Neural progenitor cell (in vitro differentiated cells): Measurements from ENCODE around the gene KIF11. TPM values are rescaled to one million over a fixed set of nuclear protein-coding genes. Genes with fewer than 3 reads are reported as not detected.
"Not testable (repeated sequence)": the region's sequence is repeated elsewhere in the genome, so short reads cannot be mapped to it uniquely, and the experiment has no call there.

Source experiments
- DNase-seq: peaks from one replicate; pipeline ENCODE4 v3.0.0-alpha.2; 2016; ENCODE audit warnings: low spot score
- H2AFZ ChIP-seq: fragments of 200-600 bp; sonication (generic); replicated peaks from 2 replicates; pipeline ENCODE4 v1.6.1; 2016; ENCODE audit warnings: antibody characterized with exemption
- H3F3A ChIP-seq: fragments of 200-600 bp; sonication (generic); 2 replicates; pipeline ENCODE4 v1.6.1; 2016; ENCODE audit warnings: antibody characterized with exemption, low read depth
- H3K27ac ChIP-seq: fragments of 200-600 bp; sonication (generic); 2 replicates; pipeline ENCODE4 v1.5.1; 2016; ENCODE audit warnings: mild to moderate bottlenecking
- H3K27me3 ChIP-seq: fragments of 200-600 bp; sonication (generic); 2 replicates; pipeline ENCODE4 v1.6.1; 2016; ENCODE audit warnings: mild to moderate bottlenecking, moderate library complexity
- H3K36me3 ChIP-seq: fragments of 200-600 bp; sonication (generic); 2 replicates; pipeline ENCODE4 v1.5.1; 2016
- H3K4me1 ChIP-seq: fragments of 200-600 bp; sonication (generic); 2 replicates; pipeline ENCODE4 v1.6.1; 2016; ENCODE audit warnings: mixed run types
- H3K4me2 ChIP-seq: fragments of 200-600 bp; sonication (generic); 2 replicates; pipeline ENCODE4 v1.6.1; 2016
- H3K4me3 ChIP-seq: fragments of 200-600 bp; sonication (generic); 2 replicates; pipeline ENCODE4 v1.5.1; 2016
- H3K79me2 ChIP-seq: fragments of 200-600 bp; sonication (generic); 2 replicates; pipeline ENCODE4 v1.6.1; 2016; ENCODE audit warnings: low read depth
- H3K9ac ChIP-seq: fragments of 200-600 bp; sonication (generic); 2 replicates; pipeline ENCODE4 v1.6.1; 2016
- H3K9me3 ChIP-seq: fragments of 200-600 bp; sonication (generic); 2 replicates; pipeline ENCODE4 v1.5.1; 2016; ENCODE audit warnings: low read depth
- H4K20me1 ChIP-seq: fragments of 200-600 bp; sonication (generic); 2 replicates; pipeline ENCODE4 v1.6.1; 2016; ENCODE audit warnings: low read depth
- H3K27ac Mint-ChIP-seq: 3 replicates; pipeline ENCODE4 v1.8.0; 2021; ENCODE audit warnings: mixed read lengths
- H3K27me3 Mint-ChIP-seq: 2 replicates; pipeline ENCODE4 v1.8.0; 2022; ENCODE audit warnings: low read depth, mild to moderate bottlenecking, inconsistent platforms, moderate library complexity, mixed read lengths; ENCODE audit not compliant: insufficient read depth
- H3K36me3 Mint-ChIP-seq: 3 replicates; pipeline ENCODE4 v1.8.0; 2021; ENCODE audit warnings: mixed read lengths
- H3K4me1 Mint-ChIP-seq: 3 replicates; pipeline ENCODE4 v1.8.0; 2021; ENCODE audit warnings: mixed read lengths
- H3K4me3 Mint-ChIP-seq: 3 replicates; pipeline ENCODE4 v1.8.0; 2021; ENCODE audit warnings: mild to moderate bottlenecking, moderate library complexity, mixed read lengths
- H3K9me3 Mint-ChIP-seq: 3 replicates; pipeline ENCODE4 v1.8.0; 2020; ENCODE audit warnings: mixed read lengths
- CTCF ChIP-seq: fragments of 200-600 bp; sonication (generic); IDR thresholded peaks from 2 replicates; pipeline ENCODE4 v1.5.1; 2017; ENCODE audit warnings: antibody characterized with exemption, mild to moderate bottlenecking
- EZH2 ChIP-seq: fragments of 200-600 bp; sonication (generic); IDR thresholded peaks from 2 replicates; pipeline ENCODE4 v1.6.1; 2017; ENCODE audit warnings: antibody characterized with exemption, mild to moderate bottlenecking, moderate library complexity
- EZH2phosphoT487 ChIP-seq: fragments of 200-600 bp; sonication (generic); IDR thresholded peaks from 2 replicates; pipeline ENCODE4 v1.6.1; 2017; ENCODE audit warnings: antibody characterized with exemption
- total RNA-seq: library from RNA; depleted of rRNA; stranded (reverse); fragments of >200 nt; gene quantifications from 2 replicates; pipeline ENCODE4 v1.2.3, GENCODE V29; 2015; ENCODE audit warnings: low replicate concordance

KIF11 gene
- total RNA-seq, 1 donor from 2014 or later, result 128 TPM

GRCh38 chr10:92567952-92568600 lies 24.9 kb upstream of the KIF11 start:
- TF ChIP-seq EZH2 (no peak), EZH2phosphoT487 (no peak), CTCF (no peak)
- Histone ChIP-seq H3F3A (peaks cover 20% of the 10 kb centered on the region), H3K4me2 (no peak overlapping the region), H3K27ac (no peak overlapping the region), H4K20me1 (peaks cover 52% of the 10 kb centered on the region), H2AFZ (no peak overlapping the region), H3K9ac (no peak overlapping the region), H3K36me3 (no peaks in the 10 kb centered on the region), H3K4me1 (peaks cover 21% of the 10 kb centered on the region), H3K27me3 (no peaks in the 10 kb centered on the region), H3K9me3 (no peaks in the 10 kb centered on the region), H3K79me2 (peaks cover 95% of the 10 kb centered on the region), H3K4me3 (no peak overlapping the region)
- no peak overlapping the region for H3K27ac Mint-ChIP-seq
- peaks cover 25% of the 10 kb centered on the region for H3K4me1 Mint-ChIP-seq
- no peak overlapping the region for H3K4me3 Mint-ChIP-seq
- H3K9me3 Mint-ChIP-seq, result no peaks in the 10 kb centered on the region
- no peaks in the 10 kb centered on the region for H3K27me3 Mint-ChIP-seq
- DNase-seq, result peak; percentile 6
- peaks cover 17% of the 10 kb centered on the region for H3K36me3 Mint-ChIP-seq

- Mint-ChIP-seq H3K4me1 (peaks cover 25% of the 10 kb centered on the region), H3K27ac (no peak overlapping the region), H3K36me3 (peaks cover 14% of the 10 kb centered on the region), H3K4me3 (no peak overlapping the region), H3K27me3 (no peaks in the 10 kb centered on the region), H3K9me3 (no peaks in the 10 kb centered on the region)
- H3K4me1 ChIP-seq, result peaks cover 21% of the 10 kb centered on the region
- peaks cover 52% of the 10 kb centered on the region for H4K20me1 ChIP-seq
- H3F3A ChIP-seq, result peaks cover 22% of the 10 kb centered on the region
- DNase-seq, result no peak
- H2AFZ ChIP-seq, result no peak overlapping the region
- TF ChIP-seq EZH2, result no peak
- TF ChIP-seq CTCF, result no peak
- no peak for TF ChIP-seq EZH2phosphoT487
- H3K36me3 ChIP-seq, result no peaks in the 10 kb centered on the region
- no peaks in the 10 kb centered on the region for H3K9me3 ChIP-seq
- no peak overlapping the region for H3K4me3 ChIP-seq
- H3K9ac ChIP-seq, result no peak overlapping the region
- no peaks in the 10 kb centered on the region for H3K27me3 ChIP-seq
- H3K27ac ChIP-seq, result no peak overlapping the region
- no peak overlapping the region for H3K4me2 ChIP-seq
- peaks cover 90% of the 10 kb centered on the region for H3K79me2 ChIP-seq
Measured at GRCh38 chr10:92569071-92569470, 23.9 kb upstream of the KIF11 start.

DNA sequence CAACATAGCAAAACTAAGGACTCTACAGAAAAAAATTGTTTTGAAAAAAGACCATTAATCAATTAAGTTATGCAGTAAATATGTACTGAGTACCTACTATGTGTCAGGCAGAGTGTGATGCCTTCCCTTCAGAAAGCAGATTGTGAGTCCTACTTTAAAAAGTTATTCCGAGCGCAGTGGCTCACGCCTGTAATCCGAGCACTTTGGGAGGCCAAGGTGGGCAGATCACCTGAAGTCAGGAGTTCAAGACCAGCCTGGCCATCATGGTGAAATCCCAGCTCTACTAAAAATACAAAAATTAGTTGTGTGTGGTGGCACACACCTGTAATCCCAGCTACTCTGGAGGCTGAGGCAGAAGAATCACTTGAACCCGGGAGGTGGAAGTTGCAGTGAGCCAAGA lies 23.3 kb upstream of the KIF11 start:
- not testable (repeated sequence) for H3K27me3 Mint-ChIP-seq, H3K27ac ChIP-seq, H3K27ac Mint-ChIP-seq, H3K4me3 Mint-ChIP-seq, H2AFZ ChIP-seq, H3K9ac ChIP-seq, H3K27me3 ChIP-seq, H3K9me3 ChIP-seq, H3K4me3 ChIP-seq, H3K4me2 ChIP-seq, H3K36me3 ChIP-seq, H3K9me3 Mint-ChIP-seq, DNase-seq
- Histone ChIP-seq H3F3A (peaks cover 27% of the 10 kb centered on the region), H4K20me1 (peaks cover 52% of the 10 kb centered on the region), H3K79me2 (peaks cover 88% of the 10 kb centered on the region), H3K4me1 (peaks cover 21% of the 10 kb centered on the region)
- peaks cover 13% of the 10 kb centered on the region for H3K36me3 Mint-ChIP-seq
- peaks cover 28% of the 10 kb centered on the region for H3K4me1 Mint-ChIP-seq

DNA sequence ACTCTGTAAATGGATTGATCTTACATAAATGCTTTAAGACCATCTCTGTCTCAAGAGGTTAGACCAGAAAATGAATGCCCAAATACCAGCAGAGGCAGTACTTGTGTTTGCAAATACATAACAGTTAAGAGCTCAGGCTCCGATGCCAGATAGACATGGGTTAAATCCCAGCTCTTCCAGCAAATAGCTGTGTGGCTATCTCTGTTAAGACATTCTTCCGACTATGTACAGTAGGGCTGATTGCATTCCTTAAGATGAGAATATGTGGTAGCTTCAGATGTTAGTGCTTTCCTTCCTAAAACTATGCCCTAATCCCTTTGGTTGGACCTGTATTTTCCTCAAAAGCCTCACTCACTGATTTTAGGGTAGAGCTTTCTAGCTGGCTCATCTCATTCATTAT lies 21.3 kb upstream of the KIF11 start:
- H3K4me3 Mint-ChIP-seq, result peak overlapping the region; percentile 84
- Histone ChIP-seq H4K20me1 (peaks cover 52% of the 10 kb centered on the region), H3K27me3 (no peaks in the 10 kb centered on the region), H3K4me2 (peak overlapping the region; percentile 89), H3K4me3 (peak overlapping the region; percentile 70), H3K4me1 (peaks cover 27% of the 10 kb centered on the region), H3K36me3 (no peaks in the 10 kb centered on the region), H3F3A (peaks cover 37% of the 10 kb centered on the region), H3K9ac (no peak overlapping the region), H3K79me2 (peaks cover 70% of the 10 kb centered on the region), H2AFZ (no peak overlapping the region), H3K27ac (no peak overlapping the region), H3K9me3 (no peaks in the 10 kb centered on the region)
- peaks cover 39% of the 10 kb centered on the region for H3K4me1 Mint-ChIP-seq
- H3K27me3 Mint-ChIP-seq, result no peaks in the 10 kb centered on the region
- H3K9me3 Mint-ChIP-seq, result no peaks in the 10 kb centered on the region
- H3K27ac Mint-ChIP-seq, result no peak overlapping the region
- DNase-seq, result no peak
- TF ChIP-seq EZH2phosphoT487 (no peak), CTCF (no peak), EZH2 (no peak)
- H3K36me3 Mint-ChIP-seq, result peaks cover 5% of the 10 kb centered on the region
